HepG2 (cell line): ENCODE data around the gene PLAC9. TPM values are rescaled to one million over a fixed set of nuclear protein-coding genes. Genes with fewer than 3 reads are reported as not detected.
"Not testable (repeated sequence)": the region's sequence is repeated elsewhere in the genome, so short reads cannot be mapped to it uniquely, and the experiment has no call there.

Experiments used
- ATAC-seq: fragments of 200-7000 bp; cut with Tn5 transposase; 3 replicates; pipeline ENCODE4 v1.9.1; 2020; ENCODE audit warnings: mild to moderate bottlenecking, moderate library complexity
- BruUV-seq: library from RNA; stranded (reverse); fragments of 400-500 nt; replicated peaks from 2 replicates; lab custom pipeline; 2021; lab: Mats Ljungman, UMichigan
- CTCF ChIA-PET: fragments of 300-600 bp; formaldehyde crosslinking; extraction: SDS; loops from one replicate; lab custom pipeline; 2021; ENCODE audit warnings: low total read pairs, inconsistent platforms, low intra/inter-chr PET ratio; lab: Yijun Ruan, JAX
- POLR2A ChIA-PET: fragments of 350-600 bp; sonication (Branson Sonifier 250); formaldehyde crosslinking; loops from one replicate; lab custom pipeline; 2020; ENCODE audit warnings: antibody characterized with exemption, inconsistent platforms; lab: Yijun Ruan, JAX
- DNase-seq: peaks from one replicate; pipeline ENCODE4 v3.0.0-alpha.2; 2015; ENCODE audit warnings: low spot score
- FAIRE-seq: peaks from 3 replicates; lab custom pipeline; 2011; peaks lifted over from hg19 to GRCh38; lab: Jason Lieb, UNC
- H2AFZ ChIP-seq: one replicate; pipeline ENCODE4 v1.6.1; 2011; ENCODE audit warnings: low read length, inconsistent platforms
- H3K27ac ChIP-seq: fragments of 300-600 bp; 3 replicates; pipeline ENCODE4 v1.8.0; 2011; ENCODE audit warnings: mixed run types, mild to moderate bottlenecking, mixed read lengths, low read length, inconsistent platforms; ENCODE audit not compliant: insufficient read depth; ENCODE audit errors: extremely low read length
- H3K27me3 ChIP-seq, 2 experiments: fragments of 200-600 bp in 1 of 2; 2 replicates in 1 of 2; 3 replicates in 1 of 2; pipeline versions ENCODE4 v1.6.0 to v1.8.0; 2011; ENCODE audit warnings: low read length in 2 of 2, mild to moderate bottlenecking in 2 of 2, moderate library complexity in 2 of 2, inconsistent platforms in 1 of 2; ENCODE audit not compliant: insufficient read depth in 2 of 2, control insufficient read depth in 1 of 2
- H3K36me3 ChIP-seq, 2 experiments: fragments of 200-600 bp in 1 of 2; replicated peaks in 1 of 2; 2 replicates in 1 of 2; 3 replicates in 1 of 2; pipeline versions ENCODE4 v1.5.1 to v1.8.0; 2011; ENCODE audit warnings: low read length in 2 of 2, inconsistent platforms in 1 of 2; ENCODE audit not compliant: insufficient read depth in 2 of 2, control insufficient read depth in 1 of 2
- H3K4me1 ChIP-seq: 2 replicates; pipeline ENCODE4 v1.5.1; 2012; ENCODE audit warnings: low read length, inconsistent platforms; ENCODE audit not compliant: insufficient read depth
- H3K4me2 ChIP-seq: 2 replicates; pipeline ENCODE4 v1.6.0; 2011; ENCODE audit warnings: low read depth, low read length, inconsistent platforms
- H3K4me3 ChIP-seq, 3 experiments: fragments of 200-600 bp in 1 of 3; sonication (generic), shearing (Covaris generic) in 1 of 3; replicated peaks in 1 of 3; 2 replicates each; pipeline ENCODE4 v1.5.1; 2011 to 2016; ENCODE audit warnings: low read length in 3 of 3, inconsistent platforms in 2 of 3, low read depth in 2 of 3, mild to moderate bottlenecking in 2 of 3, control low read depth in 1 of 3, mixed read lengths in 1 of 3; ENCODE audit not compliant: insufficient read depth in 1 of 3
- H3K79me2 ChIP-seq: one replicate; pipeline ENCODE4 v1.6.1; 2011; ENCODE audit warnings: low read length, inconsistent platforms; ENCODE audit not compliant: insufficient read depth
- H3K9ac ChIP-seq: 2 replicates; pipeline ENCODE4 v1.6.0; 2011; ENCODE audit warnings: mild to moderate bottlenecking, low read depth, low read length, inconsistent platforms; ENCODE audit not compliant: insufficient read depth
- H3K9me3 ChIP-seq: 2 replicates; pipeline ENCODE4 v1.5.1; 2012; ENCODE audit warnings: mild to moderate bottlenecking, low read length
- H4K20me1 ChIP-seq: 2 replicates; pipeline ENCODE4 v1.6.0; 2011; ENCODE audit warnings: inconsistent platforms, mild to moderate bottlenecking, low read length, moderate library complexity; ENCODE audit not compliant: insufficient read depth
- DNMT1 ChIP-seq: sonication (generic); formaldehyde crosslinking; IDR thresholded peaks from 2 replicates; pipeline ENCODE4 v1.5.1; 2020; ENCODE audit warnings: mild to moderate bottlenecking, missing genetic modification reagents
- IKZF5 ChIP-seq: IDR thresholded peaks from 2 replicates; pipeline ENCODE4 v1.6.1; 2018; ENCODE audit warnings: missing genetic modification reagents, mild to moderate bottlenecking, missing compliant biosample characterization
- JUN ChIP-seq: sonication (generic); formaldehyde crosslinking; IDR thresholded peaks from 2 replicates; pipeline ENCODE4 v1.4.0; 2020; ENCODE audit warnings: mild to moderate bottlenecking, missing genetic modification reagents
- MED13 ChIP-seq: sonication (generic); formaldehyde crosslinking; IDR thresholded peaks from 2 replicates; pipeline ENCODE4 v1.5.0; 2020; ENCODE audit warnings: missing genetic modification reagents
- RELA ChIP-seq: sonication (generic); formaldehyde crosslinking; IDR thresholded peaks from 2 replicates; pipeline ENCODE4 v1.4.0; 2020; ENCODE audit warnings: missing genetic modification reagents
- STAT5B ChIP-seq: sonication (generic); formaldehyde crosslinking; IDR thresholded peaks from 2 replicates; pipeline ENCODE4 v1.4.0; 2020; ENCODE audit warnings: missing genetic modification reagents
- TBL1XR1 ChIP-seq: fragments of 150-350 bp; IDR thresholded peaks from 2 replicates; pipeline ENCODE4 v1.6.1; 2014; ENCODE audit warnings: borderline replicate concordance, low read length; ENCODE audit not compliant: partially characterized antibody
- TRIM24 ChIP-seq: sonication (generic); formaldehyde crosslinking; IDR thresholded peaks from 2 replicates; pipeline ENCODE4 v1.8.0; 2022; ENCODE audit warnings: mild to moderate bottlenecking, missing genetic modification reagents
- ZNF251 ChIP-seq: sonication (generic); formaldehyde crosslinking; IDR thresholded peaks from 2 replicates; pipeline ENCODE4 v1.9.0; 2021; ENCODE audit warnings: mild to moderate bottlenecking, missing genetic modification reagents
- ZNF264 ChIP-seq: sonication (generic); formaldehyde crosslinking; IDR thresholded peaks from 2 replicates; pipeline ENCODE4 v1.4.0; 2020; ENCODE audit warnings: missing genetic modification reagents
- ZNF432 ChIP-seq: sonication (generic); formaldehyde crosslinking; IDR thresholded peaks from 2 replicates; pipeline ENCODE4 v1.5.0; 2020; ENCODE audit warnings: missing genetic modification reagents, mild to moderate bottlenecking, borderline replicate concordance
- ZSCAN30 ChIP-seq: sonication (generic); formaldehyde crosslinking; IDR thresholded peaks from 2 replicates; pipeline ENCODE4 v1.5.0; 2020; ENCODE audit warnings: mild to moderate bottlenecking, missing genetic modification reagents
- WGBS: methylation state at CpG from one replicate; pipeline ENCODE4 v1.1.6; 2017; ENCODE audit warnings: low lambda C conversion rate; 5-methylcytosine and 5-hydroxymethylcytosine counted together
- in situ Hi-C: cut with HindIII; loops from 2 replicates; pipeline ENCODE4 v1.10.0; 2017; ENCODE audit warnings: low pct_unique_long_range_greater_than_20kb; ENCODE audit not compliant: extremely low pct_ligation_motif_present
- intact Hi-C: fragments of 100-400 bp; cut with micrococcal nuclease; formaldehyde crosslinking; loops from one replicate; pipeline ENCODE4 v1.10.0; 2022; ENCODE audit not compliant: unreplicated experiment
- polyA plus RNA-seq, 8 experiments: library from polyadenylated mRNA; depleted of rRNA in 3 of 8; stranded (reverse) in 7 of 8; unstranded in 1 of 8; fragments of >200 nt; fragmentation: Illumina TruSeq in 4 of 8; extraction: Trizol in 4 of 8; gene quantifications; 2 replicates each; pipeline versions ENCODE4 v1.2.1 to v1.2.3, GENCODE V29; 2011 to 2016; ENCODE audit warnings: low read depth in 4 of 8, missing spikeins in 1 of 8, mixed read lengths in 1 of 8; ENCODE audit not compliant: insufficient read depth in 1 of 8
- total RNA-seq, 5 experiments: library from RNA; depleted of rRNA; stranded (reverse); fragments of >200 nt; fragmentation: Illumina TruSeq; extraction: Trizol; gene quantifications; 2 replicates each; pipeline ENCODE4 v1.2.3, GENCODE V29; 2016; ENCODE audit warnings: low read depth in 1 of 5
- TF ChIP-seq, protein P1 (sequence below): sonication (generic); formaldehyde crosslinking; IDR thresholded peaks from 2 replicates; pipeline ENCODE4 v1.4.0; 2020; ENCODE audit warnings: mild to moderate bottlenecking, missing genetic modification reagents
- TF ChIP-seq, protein P2 (sequence below): sonication (generic); formaldehyde crosslinking; IDR thresholded peaks from 2 replicates; pipeline ENCODE4 v1.4.0; 2020; ENCODE audit warnings: missing genetic modification reagents, mild to moderate bottlenecking, borderline replicate concordance

PLAC9 gene
- total and polyA plus RNA-seq, 2 of the 13 experiments (the other 11 are each of a cell fraction or from before 2014, with no cell fraction given): not detected

DNA sequence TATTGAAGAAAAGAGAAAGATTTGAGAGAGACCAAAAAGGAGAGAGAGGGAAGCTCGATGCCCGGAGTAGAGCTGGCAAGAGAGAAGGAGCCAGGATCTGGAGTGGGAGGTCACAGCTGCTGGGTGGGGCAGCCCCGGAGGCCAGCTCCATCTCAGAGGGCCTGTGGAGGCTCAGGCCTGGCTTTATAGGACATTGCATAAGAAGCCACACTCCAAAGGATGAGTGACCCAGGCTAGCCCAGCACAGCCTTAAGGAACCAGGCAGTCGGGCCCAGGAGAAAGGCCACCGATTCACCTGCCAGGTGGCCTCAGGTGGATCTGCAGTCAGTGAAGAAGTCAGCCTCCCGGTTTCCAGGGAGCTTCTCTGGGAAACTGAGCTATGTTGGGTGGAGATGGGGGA is 676 bp downstream of the PLAC9 start:
- no peak for DNase-seq
- Histone ChIP-seq H3K4me2 (0 out of 2 replicates have a peak overlapping the region, but pooled peaks have one; percentile 57), H2AFZ (no peak overlapping the region), H3K27me3 (peaks cover 9 to 30% of the 10 kb centered on the region in 2 experiments), H3K4me3 (no peak overlapping the region), H3K4me1 (0 out of 2 replicates have a peak, but pooled peaks cover 5% of the 10 kb centered on the region), H3K79me2 (no peaks in the 10 kb centered on the region), H3K9ac (no peak overlapping the region), H3K27ac (no peak overlapping the region), H3K9me3 (no peaks in the 10 kb centered on the region), H4K20me1 (no peaks in the 10 kb centered on the region), H3K36me3 (no peaks in the 10 kb centered on the region)
- no peak for ATAC-seq
- ChIA-PET POLR2A (no interaction called here), CTCF (no interaction called here)
- TF ChIP-seq IKZF5 (CRISPR knock-in tag): no peak
- TF ChIP-seq RELA (CRISPR knock-in tag): no peak
- no peak for TF ChIP-seq TBL1XR1
- TF ChIP-seq, protein P1, sequence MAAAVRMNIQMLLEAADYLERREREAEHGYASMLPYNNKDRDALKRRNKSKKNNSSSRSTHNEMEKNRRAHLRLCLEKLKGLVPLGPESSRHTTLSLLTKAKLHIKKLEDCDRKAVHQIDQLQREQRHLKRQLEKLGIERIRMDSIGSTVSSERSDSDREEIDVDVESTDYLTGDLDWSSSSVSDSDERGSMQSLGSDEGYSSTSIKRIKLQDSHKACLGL (CRISPR knock-in tag): no peak
- no peak for TF ChIP-seq JUN (CRISPR knock-in tag)
- TF ChIP-seq DNMT1: no peak
- no peak for TF ChIP-seq MED13 (CRISPR knock-in tag)
- no peak for TF ChIP-seq ZNF432
- TF ChIP-seq ZSCAN30 (CRISPR knock-in tag): no peak
- no peak for TF ChIP-seq STAT5B (CRISPR knock-in tag)
- TF ChIP-seq ZNF251 (CRISPR knock-in tag): no peak
- TF ChIP-seq ZNF264 (CRISPR knock-in tag): no peak
- TF ChIP-seq, protein P2, sequence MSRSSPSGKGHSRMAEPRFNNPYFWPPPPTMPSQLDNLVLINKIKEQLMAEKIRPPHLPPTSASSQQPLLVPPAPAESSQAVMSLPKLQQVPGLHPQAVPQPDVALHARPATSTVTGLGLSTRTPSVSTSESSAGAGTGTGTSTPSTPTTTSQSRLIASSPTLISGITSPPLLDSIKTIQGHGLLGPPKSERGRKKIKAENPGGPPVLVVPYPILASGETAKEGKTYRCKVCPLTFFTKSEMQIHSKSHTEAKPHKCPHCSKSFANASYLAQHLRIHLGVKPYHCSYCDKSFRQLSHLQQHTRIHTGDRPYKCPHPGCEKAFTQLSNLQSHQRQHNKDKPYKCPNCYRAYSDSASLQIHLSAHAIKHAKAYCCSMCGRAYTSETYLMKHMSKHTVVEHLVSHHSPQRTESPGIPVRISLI: no peak
- no peak for TF ChIP-seq TRIM24 (CRISPR knock-in tag)
- in situ Hi-C loops (no loop called here), intact Hi-C loops (no loop called here)
- 21% methylated on average over 6 of the region's 6 CpGs for WGBS
- no peak for FAIRE-seq
- BruUV-seq: no TSS peak

DNA sequence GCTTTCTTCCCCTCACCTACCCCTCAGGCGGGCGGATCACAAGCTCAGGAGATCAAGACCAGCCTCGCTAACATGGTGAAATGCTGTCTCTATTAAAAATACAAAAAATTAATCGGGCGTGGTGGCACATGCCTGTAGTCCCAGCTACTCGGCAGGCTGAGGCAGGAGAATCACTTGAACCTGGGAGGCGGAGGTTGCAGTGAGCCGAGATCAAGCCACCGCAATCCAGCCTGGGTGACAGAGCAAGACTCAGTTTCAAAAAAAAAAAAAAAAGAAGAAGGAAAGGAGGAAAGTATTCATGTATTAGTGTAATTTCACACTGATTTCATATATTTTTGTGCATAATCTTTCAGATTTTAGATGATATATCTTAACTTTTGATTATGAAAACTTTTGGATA is 1.2 kb downstream of the PLAC9 start:
- intact Hi-C loops, H3K79me2 ChIP-seq, H4K20me1 ChIP-seq, H3K9ac ChIP-seq, H3K9me3 ChIP-seq, H2AFZ ChIP-seq, CTCF ChIA-PET, DNase-seq, POLR2A ChIA-PET, H3K27ac ChIP-seq, FAIRE-seq, H3K4me3 ChIP-seq, H3K4me1 ChIP-seq, BruUV-seq, H3K36me3 ChIP-seq, H3K4me2 ChIP-seq, in situ Hi-C loops, ATAC-seq: not testable (repeated sequence)
- 81% methylated on average over 9 of the region's 9 CpGs for WGBS
- H3K27me3 ChIP-seq: peaks cover 9 to 30% of the 10 kb centered on the region in 2 experiments
